Left lung (tissue), 10 donors: ENCODE results near the gene WNT10A. TPM values are rescaled to one million over a fixed set of nuclear protein-coding genes. Genes with fewer than 3 reads are reported as not detected.

Experiments
- ATAC-seq: fragments of 200-7000 bp; cut with Tn5 transposase; one replicate; pipeline ENCODE4 v1.9.1; 2020; ENCODE audit warnings: moderate library complexity
- DNase-seq, 4 donors: peaks; one replicate each; pipeline ENCODE4 v3.0.0-alpha.2; 2013 to 2020
- H3K27ac ChIP-seq, 2 donors: fragments of 200-600 bp; sonication (generic) in 1 of 2; one replicate each; pipeline versions ENCODE4 v1.5.0 to v1.8.0; 2020 to 2021
- H3K27me3 ChIP-seq, 2 donors: fragments of 200-600 bp; sonication (generic) in 1 of 2; one replicate each; pipeline versions ENCODE4 v1.5.0 to v1.8.0; 2020 to 2021
- H3K36me3 ChIP-seq, 2 donors: fragments of 200-600 bp; sonication (generic) in 1 of 2; one replicate each; pipeline versions ENCODE4 v1.5.0 to v1.8.0; 2020 to 2021
- H3K4me1 ChIP-seq, 2 donors: fragments of 200-600 bp; one replicate each; pipeline ENCODE4 v1.8.0; 2021
- H3K4me3 ChIP-seq, 2 donors: fragments of 200-600 bp; sonication (generic) in 1 of 2; one replicate each; pipeline versions ENCODE4 v1.5.0 to v1.8.0; 2020 to 2021; ENCODE audit warnings: mild to moderate bottlenecking in 1 of 2
- H3K9me3 ChIP-seq, 2 donors: fragments of 200-600 bp; sonication (generic) in 1 of 2; one replicate each; pipeline versions ENCODE4 v1.5.0 to v1.8.0; 2020 to 2021
- intact Hi-C, 2 donors: fragments of 100-400 bp; cut with DNase I; formaldehyde crosslinking; loops; one replicate each; pipeline versions ENCODE4 v1.11.2 to v1.14.2; 2022
- polyA plus RNA-seq, 6 donors: library from polyadenylated mRNA; unstranded; fragments of 120-200 nt; gene quantifications; one replicate each; pipeline ENCODE4 v1.2.1, GENCODE V29; 2013; ENCODE audit not compliant: insufficient read length in 6 of 6
- total RNA-seq, 2 donors: library from RNA; stranded (reverse); fragmentation: NEBNext Ultra II Directional; extraction: Animal tissue kit (Norgen Biotek cat#: 25700); gene quantifications; one replicate each; pipeline ENCODE4 v1.2.1, GENCODE V29; 2021
- TF ChIP-seq, protein P1 (sequence below), 2 donors: fragments of 200-600 bp; sonication (generic) in 1 of 2; IDR thresholded peaks; one replicate each; pipeline versions ENCODE4 v1.5.0 to v1.8.0; 2021; ENCODE audit warnings: antibody characterized with exemption in 2 of 2
- donor health status: DM: no; HTN: yes; CAD: no.
- donor health status: DM: no; HTN: no; CAD: no.

WNT10A gene
- total and polyA plus RNA-seq, 8 donors, result 0.17 to 1.1 (median 0.38) TPM; not detected in 1

DNA sequence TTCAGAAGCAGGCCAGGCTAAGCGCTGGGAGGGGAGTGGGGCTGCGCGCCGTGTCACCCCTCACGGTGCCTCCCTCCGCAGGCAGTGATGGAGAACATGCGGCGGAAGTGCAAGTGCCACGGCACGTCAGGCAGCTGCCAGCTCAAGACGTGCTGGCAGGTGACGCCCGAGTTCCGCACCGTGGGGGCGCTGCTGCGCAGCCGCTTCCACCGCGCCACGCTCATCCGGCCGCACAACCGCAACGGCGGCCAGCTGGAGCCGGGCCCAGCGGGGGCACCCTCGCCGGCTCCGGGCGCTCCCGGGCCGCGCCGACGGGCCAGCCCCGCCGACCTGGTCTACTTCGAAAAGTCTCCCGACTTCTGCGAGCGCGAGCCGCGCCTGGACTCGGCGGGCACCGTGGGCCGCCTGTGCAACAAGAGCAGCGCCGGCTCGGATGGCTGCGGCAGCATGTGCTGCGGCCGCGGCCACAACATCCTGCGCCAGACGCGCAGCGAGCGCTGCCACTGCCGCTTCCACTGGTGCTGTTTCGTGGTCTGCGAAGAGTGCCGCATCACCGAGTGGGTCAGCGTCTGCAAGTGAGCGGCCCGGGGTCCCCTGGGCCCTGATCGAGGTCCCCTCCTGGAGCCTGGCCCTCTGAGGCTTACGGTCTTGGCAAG, 12.2 kb downstream of the WNT10A start:
- Histone ChIP-seq H3K4me3 (peak overlapping the region; percentile 21 to 38), H3K27ac (peak overlapping the region in 1 of 2 donors; percentile 23), H3K4me1 (peaks cover 11 to 35% of the 10 kb centered on the region in 2 donors), H3K27me3 (peaks cover 38 to 83% of the 10 kb centered on the region in 2 donors), H3K36me3 (no peaks in the 10 kb centered on the region), H3K9me3 (no peaks in the 10 kb centered on the region)
- TF ChIP-seq, protein P1, sequence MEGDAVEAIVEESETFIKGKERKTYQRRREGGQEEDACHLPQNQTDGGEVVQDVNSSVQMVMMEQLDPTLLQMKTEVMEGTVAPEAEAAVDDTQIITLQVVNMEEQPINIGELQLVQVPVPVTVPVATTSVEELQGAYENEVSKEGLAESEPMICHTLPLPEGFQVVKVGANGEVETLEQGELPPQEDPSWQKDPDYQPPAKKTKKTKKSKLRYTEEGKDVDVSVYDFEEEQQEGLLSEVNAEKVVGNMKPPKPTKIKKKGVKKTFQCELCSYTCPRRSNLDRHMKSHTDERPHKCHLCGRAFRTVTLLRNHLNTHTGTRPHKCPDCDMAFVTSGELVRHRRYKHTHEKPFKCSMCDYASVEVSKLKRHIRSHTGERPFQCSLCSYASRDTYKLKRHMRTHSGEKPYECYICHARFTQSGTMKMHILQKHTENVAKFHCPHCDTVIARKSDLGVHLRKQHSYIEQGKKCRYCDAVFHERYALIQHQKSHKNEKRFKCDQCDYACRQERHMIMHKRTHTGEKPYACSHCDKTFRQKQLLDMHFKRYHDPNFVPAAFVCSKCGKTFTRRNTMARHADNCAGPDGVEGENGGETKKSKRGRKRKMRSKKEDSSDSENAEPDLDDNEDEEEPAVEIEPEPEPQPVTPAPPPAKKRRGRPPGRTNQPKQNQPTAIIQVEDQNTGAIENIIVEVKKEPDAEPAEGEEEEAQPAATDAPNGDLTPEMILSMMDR (IDR thresholded peaks at IDR 0.05), result peak; percentile 24 to 39
- peak; percentile 81 for ATAC-seq
- DNase-seq, result peak in 3 of 4 donors; percentile 68 to 93 (median 76)
- intact Hi-C loops, result no loop called here

DNA sequence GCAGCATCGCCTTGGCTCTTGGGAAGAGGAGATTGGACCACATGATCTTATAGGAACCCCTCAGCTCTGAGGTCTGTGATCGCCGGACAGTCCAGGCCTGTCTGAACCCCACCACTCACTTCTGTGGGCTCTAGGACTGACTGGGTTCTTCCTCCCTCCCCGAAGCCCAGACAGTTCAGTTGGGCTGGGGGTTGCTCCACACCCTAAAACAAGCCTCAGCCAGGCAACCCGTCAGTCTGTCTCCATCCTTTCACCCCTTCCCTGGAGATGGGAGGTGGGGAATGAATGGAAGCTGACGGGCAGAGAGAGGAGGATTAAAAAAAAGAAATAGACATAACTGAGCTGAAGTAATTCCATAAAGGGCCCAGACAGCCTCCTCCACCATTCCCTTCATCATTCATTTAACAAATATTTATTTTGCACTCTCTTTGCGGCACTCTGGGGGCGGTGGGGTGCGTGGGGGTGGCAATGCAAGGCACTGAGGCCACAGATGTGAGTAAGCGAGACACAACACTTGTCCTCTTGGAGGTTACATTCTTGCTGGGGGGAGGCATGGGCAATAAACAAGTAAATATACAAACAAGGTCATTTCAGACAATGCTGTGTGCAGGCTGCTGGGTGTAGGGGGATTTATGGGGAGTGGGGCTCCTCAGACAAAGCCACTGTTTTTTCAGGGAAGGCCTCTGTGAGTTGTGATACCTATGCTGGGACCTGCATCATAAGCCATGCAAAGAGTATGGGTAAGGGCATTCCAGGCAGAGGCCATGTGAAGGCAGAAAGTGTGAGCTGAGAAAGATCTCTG, 12.9 kb downstream of the WNT10A start:
- Histone ChIP-seq H3K36me3 (no peaks in the 10 kb centered on the region), H3K4me3 (peak overlapping the region; percentile 21 to 38), H3K27me3 (peaks cover 46 to 87% of the 10 kb centered on the region in 2 donors), H3K9me3 (no peaks in the 10 kb centered on the region), H3K27ac (peak overlapping the region in 1 of 2 donors; percentile 23), H3K4me1 (peaks cover 18 to 42% of the 10 kb centered on the region in 2 donors)
- ATAC-seq (no peak), DNase-seq (no peak)
- TF ChIP-seq, protein P1 (IDR thresholded peaks at IDR 0.05), result no peak
- intact Hi-C loops, result no loop called here

DNA sequence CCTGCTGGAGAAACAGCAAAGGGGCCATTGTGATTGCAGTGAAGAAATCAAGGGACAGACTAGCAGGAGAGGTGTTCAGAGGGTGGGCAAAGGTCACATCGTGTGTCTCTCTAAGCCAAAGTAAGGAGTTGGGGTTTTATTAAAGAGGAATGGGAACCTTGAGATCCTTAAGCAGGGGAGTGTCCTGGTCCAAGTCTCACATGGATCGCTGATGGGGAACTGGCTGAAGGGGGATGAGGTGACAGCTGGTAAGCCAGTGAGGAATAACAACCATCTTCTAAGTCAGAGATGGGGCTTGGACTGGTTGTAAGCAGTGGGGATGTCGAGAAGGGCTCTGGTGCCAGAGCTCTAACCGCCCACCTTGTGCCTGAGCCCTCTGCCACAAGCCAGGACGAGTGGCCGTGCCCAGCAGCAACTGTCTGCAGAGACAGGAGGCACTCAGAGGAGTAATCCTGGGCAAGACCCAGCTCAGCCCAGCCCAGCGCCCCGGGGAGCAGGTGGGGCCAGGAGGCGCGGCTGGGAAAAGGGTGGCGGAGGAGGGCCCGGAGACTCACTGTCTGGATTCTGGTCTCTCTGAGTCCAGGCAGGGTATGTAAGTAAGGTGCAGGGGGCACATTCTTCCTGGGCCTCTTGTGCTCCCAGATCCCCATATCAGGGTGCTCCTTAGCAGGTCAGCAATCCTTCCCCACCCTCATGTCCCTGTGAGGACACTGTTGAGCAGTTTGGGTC, 13.7 kb downstream of the WNT10A start:
- DNase-seq, result no peak
- Histone ChIP-seq H3K27ac (no peak overlapping the region), H3K4me3 (no peak overlapping the region), H3K27me3 (peaks cover 53 to 94% of the 10 kb centered on the region in 2 donors), H3K36me3 (no peaks in the 10 kb centered on the region), H3K9me3 (no peaks in the 10 kb centered on the region), H3K4me1 (peaks cover 18 to 42% of the 10 kb centered on the region in 2 donors)
- intact Hi-C loops, result no loop called here
- TF ChIP-seq, protein P1 (IDR thresholded peaks at IDR 0.05), result no peak
- no peak for ATAC-seq

GRCh38 chr2:218894880-218895157, 14.2 kb downstream of the WNT10A start:
- intact Hi-C loops, result no loop called here
- peaks cover 58 to 98% of the 10 kb centered on the region in 2 donors for H3K27me3 ChIP-seq

More at GRCh38 chr2:218894880-218895157, 14.2 kb downstream of the WNT10A start:
- no peak overlapping the region for H3K27ac ChIP-seq
- no peak overlapping the region for H3K4me3 ChIP-seq
- DNase-seq (no peak), ATAC-seq (no peak)
- TF ChIP-seq, protein P1 (IDR thresholded peaks at IDR 0.05), result no peak
- no peaks in the 10 kb centered on the region for H3K9me3 ChIP-seq
- H3K4me1 ChIP-seq, result peaks cover 18 to 42% of the 10 kb centered on the region in 2 donors
- no peaks in the 10 kb centered on the region for H3K36me3 ChIP-seq
